ENCODE measurements around the gene HDAC3.

DNA sequence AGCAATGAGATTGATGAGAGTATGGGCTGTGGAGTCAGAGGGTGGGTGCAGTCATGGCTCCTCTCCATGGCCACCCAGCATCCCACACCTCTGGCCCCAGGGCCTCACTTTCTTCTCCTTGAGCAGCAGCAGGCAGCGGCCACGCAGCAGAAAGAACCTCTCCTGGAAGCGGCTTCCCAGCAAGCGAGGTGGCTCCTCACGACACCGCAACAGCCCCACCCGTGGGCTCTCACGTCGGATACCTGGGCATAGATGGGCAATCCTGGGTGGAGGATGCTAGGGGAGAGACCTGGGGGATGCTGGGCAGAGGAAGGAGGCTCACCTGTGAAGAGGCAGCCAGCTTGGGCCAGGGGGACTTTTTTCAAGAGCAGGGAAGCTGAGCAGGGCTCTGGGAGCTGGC is 19.7 kb upstream of the HDAC3 start:
- TF ChIP-seq, protein P1, sequence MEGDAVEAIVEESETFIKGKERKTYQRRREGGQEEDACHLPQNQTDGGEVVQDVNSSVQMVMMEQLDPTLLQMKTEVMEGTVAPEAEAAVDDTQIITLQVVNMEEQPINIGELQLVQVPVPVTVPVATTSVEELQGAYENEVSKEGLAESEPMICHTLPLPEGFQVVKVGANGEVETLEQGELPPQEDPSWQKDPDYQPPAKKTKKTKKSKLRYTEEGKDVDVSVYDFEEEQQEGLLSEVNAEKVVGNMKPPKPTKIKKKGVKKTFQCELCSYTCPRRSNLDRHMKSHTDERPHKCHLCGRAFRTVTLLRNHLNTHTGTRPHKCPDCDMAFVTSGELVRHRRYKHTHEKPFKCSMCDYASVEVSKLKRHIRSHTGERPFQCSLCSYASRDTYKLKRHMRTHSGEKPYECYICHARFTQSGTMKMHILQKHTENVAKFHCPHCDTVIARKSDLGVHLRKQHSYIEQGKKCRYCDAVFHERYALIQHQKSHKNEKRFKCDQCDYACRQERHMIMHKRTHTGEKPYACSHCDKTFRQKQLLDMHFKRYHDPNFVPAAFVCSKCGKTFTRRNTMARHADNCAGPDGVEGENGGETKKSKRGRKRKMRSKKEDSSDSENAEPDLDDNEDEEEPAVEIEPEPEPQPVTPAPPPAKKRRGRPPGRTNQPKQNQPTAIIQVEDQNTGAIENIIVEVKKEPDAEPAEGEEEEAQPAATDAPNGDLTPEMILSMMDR (IDR thresholded peaks at IDR 0.05; ENCODE audit: insufficient read depth, low read length) = no peak
- TF ChIP-seq, protein P2, sequence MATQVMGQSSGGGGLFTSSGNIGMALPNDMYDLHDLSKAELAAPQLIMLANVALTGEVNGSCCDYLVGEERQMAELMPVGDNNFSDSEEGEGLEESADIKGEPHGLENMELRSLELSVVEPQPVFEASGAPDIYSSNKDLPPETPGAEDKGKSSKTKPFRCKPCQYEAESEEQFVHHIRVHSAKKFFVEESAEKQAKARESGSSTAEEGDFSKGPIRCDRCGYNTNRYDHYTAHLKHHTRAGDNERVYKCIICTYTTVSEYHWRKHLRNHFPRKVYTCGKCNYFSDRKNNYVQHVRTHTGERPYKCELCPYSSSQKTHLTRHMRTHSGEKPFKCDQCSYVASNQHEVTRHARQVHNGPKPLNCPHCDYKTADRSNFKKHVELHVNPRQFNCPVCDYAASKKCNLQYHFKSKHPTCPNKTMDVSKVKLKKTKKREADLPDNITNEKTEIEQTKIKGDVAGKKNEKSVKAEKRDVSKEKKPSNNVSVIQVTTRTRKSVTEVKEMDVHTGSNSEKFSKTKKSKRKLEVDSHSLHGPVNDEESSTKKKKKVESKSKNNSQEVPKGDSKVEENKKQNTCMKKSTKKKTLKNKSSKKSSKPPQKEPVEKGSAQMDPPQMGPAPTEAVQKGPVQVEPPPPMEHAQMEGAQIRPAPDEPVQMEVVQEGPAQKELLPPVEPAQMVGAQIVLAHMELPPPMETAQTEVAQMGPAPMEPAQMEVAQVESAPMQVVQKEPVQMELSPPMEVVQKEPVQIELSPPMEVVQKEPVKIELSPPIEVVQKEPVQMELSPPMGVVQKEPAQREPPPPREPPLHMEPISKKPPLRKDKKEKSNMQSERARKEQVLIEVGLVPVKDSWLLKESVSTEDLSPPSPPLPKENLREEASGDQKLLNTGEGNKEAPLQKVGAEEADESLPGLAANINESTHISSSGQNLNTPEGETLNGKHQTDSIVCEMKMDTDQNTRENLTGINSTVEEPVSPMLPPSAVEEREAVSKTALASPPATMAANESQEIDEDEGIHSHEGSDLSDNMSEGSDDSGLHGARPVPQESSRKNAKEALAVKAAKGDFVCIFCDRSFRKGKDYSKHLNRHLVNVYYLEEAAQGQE (IDR thresholded peaks at IDR 0.05; ENCODE audit: insufficient replicate concordance, low read depth) = no peak
- no peak for TF ChIP-seq POLR2AphosphoS5 (IDR thresholded peaks at IDR 0.05; ENCODE audit: low read depth)
- no peak for TF ChIP-seq SPI1 (IDR thresholded peaks at IDR 0.05; ENCODE audit: borderline replicate concordance, low read depth)
